ENCODE data around the gene CDKAL1. TPM values are rescaled to one million over a fixed set of nuclear protein-coding genes. Genes with fewer than 3 reads are reported as not detected.

The CDKAL1 gene
- total and polyA plus RNA-seq, 2 donors (not counting 3 experiments of a cell fraction or from before 2014, with no cell fraction given) = 6.1 to 20.5 TPM

GRCh38 chr6:21277601-21278374 is 743.5 kb downstream of the CDKAL1 start:
- Histone ChIP-seq H3K9me3 (replicated peaks; ENCODE audit: control insufficient read depth, insufficient read depth, low read length) (no peaks in the 10 kb centered on the region), H3K9ac (replicated peaks; ENCODE audit: extremely low read depth, insufficient read depth, low read length) (no peak overlapping the region), H3K4me2 (ENCODE audit: insufficient read depth, low read length) (no peak overlapping the region), H3K4me1 (ENCODE audit: control insufficient read depth, extremely low read depth, insufficient read depth, low read length) (no peaks in the 10 kb centered on the region), H3K4me3 (replicated peaks in 1 of 3; ENCODE audit: insufficient read depth in 1 of 3, low read depth in 1 of 3, low read length in 3 of 3) (no peak overlapping the region), H3K27ac (ENCODE audit: insufficient read depth, low read depth, low read length) (no peak overlapping the region), H3K9me1 (replicated peaks; ENCODE audit: control insufficient read depth, extremely low read depth, insufficient read depth, low read length) (no peaks in the 10 kb centered on the region), H4K20me1 (replicated peaks; ENCODE audit: control insufficient read depth, extremely low read depth, insufficient read depth, low read length) (no peaks in the 10 kb centered on the region), H2AFZ (ENCODE audit: low read depth, low read length) (no peak overlapping the region), H3K27me3 (ENCODE audit: control insufficient read depth in 2 of 2, insufficient read depth in 2 of 2, low read length in 2 of 2) (no peaks in the 10 kb centered on the region), H3K36me3 (ENCODE audit: control insufficient read depth in 2 of 2, extremely low read depth in 1 of 2, insufficient read depth in 2 of 2, low read length in 2 of 2) (no peaks in the 10 kb centered on the region), H3K79me2 (ENCODE audit: control insufficient read depth, insufficient read depth, low read length) (no peaks in the 10 kb centered on the region)
- POLR2A ChIA-PET = no interaction called here
- CTCF ChIA-PET = interaction anchor here (0.6 to 1.1 kb wide), 3 partner anchors 10 to 88 kb away, joined by 3 read pairs; no protein-coding TSS in a partner anchor
- FAIRE-seq = no peak
- intact Hi-C loops (cut with micrococcal nuclease) (no loop called here), dilution Hi-C loops (cut with MboI; ENCODE audit: extremely low pct_ligation_motif_present, low sequenced_read_pairs) (no loop called here)
- DNase-seq (ENCODE audit: low read depth, low spot score) = no peak
- TF ChIP-seq POLR2A (IDR thresholded peaks at IDR 0.05; ENCODE audit: low read depth, low read length) = no peak
- no peak for TF ChIP-seq MAX (IDR thresholded peaks at IDR 0.05; ENCODE audit: insufficient read depth, insufficient read length)
- no peak for TF ChIP-seq MYC (IDR thresholded peaks at IDR 0.05; ENCODE audit: low read depth, low read length)
- no peak for TF ChIP-seq EZH2 (IDR thresholded peaks at IDR 0.05; ENCODE audit: borderline replicate concordance, low read depth, low read length, severe bottlenecking)
- TF ChIP-seq FOS (IDR thresholded peaks at IDR 0.05; ENCODE audit: borderline replicate concordance, insufficient read depth, low read length) = no peak
- no peak for TF ChIP-seq GATA2 (IDR thresholded peaks at IDR 0.05; ENCODE audit: insufficient read depth, insufficient read length, low read depth, low read length)
- no peak for TF ChIP-seq JUN (IDR thresholded peaks at IDR 0.05; ENCODE audit: borderline replicate concordance, insufficient read depth, insufficient read length, low read depth)
- TF ChIP-seq POLR2AphosphoS5 (IDR thresholded peaks at IDR 0.05; ENCODE audit: insufficient read depth, low read depth, low read length) = no peak
- TF ChIP-seq CTCF (IDR thresholded peaks at IDR 0.05; ENCODE audit: extremely low read depth in 1 of 2, insufficient read depth in 1 of 2, low read depth in 1 of 2, low read length in 2 of 2) = no peak
- BruUV-seq (replicated peaks) = no TSS peak
